Transverse colon (tissue), 4 donors: ENCODE results near the gene TBC1D8. TPM values are rescaled to one million over a fixed set of nuclear protein-coding genes. Genes with fewer than 3 reads are reported as not detected.
"Not testable (repeated sequence)": the region's sequence is repeated elsewhere in the genome, so short reads cannot be mapped to it uniquely, and the experiment has no call there.

Experiments
- DNase-seq: peaks from one replicate; pipeline ENCODE4 v3.0.0-alpha.2; 2019
- H3K27ac ChIP-seq, 4 donors: fragments of 200-600 bp; sonication (generic); 2 replicates each; pipeline ENCODE4 v1.5.1; 2016 to 2018; ENCODE audit warnings: inconsistent platforms in 4 of 4
- H3K27me3 ChIP-seq: fragments of 200-600 bp; sonication (generic); 2 replicates; pipeline ENCODE4 v1.5.1; 2017; ENCODE audit warnings: inconsistent platforms
- H3K36me3 ChIP-seq, 4 donors: fragments of 200-600 bp; sonication (generic); 2 replicates each; pipeline ENCODE4 v1.5.1; 2017 to 2019; ENCODE audit warnings: inconsistent platforms in 4 of 4
- H3K4me1 ChIP-seq, 4 donors: fragments of 200-600 bp; sonication (generic); 2 replicates each; pipeline ENCODE4 v1.5.1; 2017 to 2020; ENCODE audit warnings: inconsistent platforms in 4 of 4
- H3K4me3 ChIP-seq, 4 donors: fragments of 200-600 bp; sonication (generic); 1 replicate in 1 of 4; 2 replicates in 3 of 4; pipeline versions ENCODE4 v1.5.1 to v1.6.1; 2017 to 2019; ENCODE audit warnings: inconsistent platforms in 4 of 4
- H3K9me3 ChIP-seq, 2 donors: fragments of 200-600 bp; sonication (generic); 2 replicates each; pipeline ENCODE4 v1.5.1; 2017 to 2019; ENCODE audit warnings: inconsistent platforms in 2 of 2
- CTCF ChIP-seq, 5 experiments: fragments of 200-600 bp in 3 of 5; fragments of 450-650 bp in 2 of 5; sonication (generic) in 3 of 5; IDR thresholded peaks; 1 replicate in 2 of 5; 2 replicates in 3 of 5; pipeline ENCODE4 v1.5.1; 2016 to 2017; ENCODE audit warnings: antibody characterized with exemption in 5 of 5, inconsistent platforms in 3 of 5, mild to moderate bottlenecking in 2 of 5, moderate library complexity in 1 of 5
- EP300 ChIP-seq: sonication (generic); formaldehyde crosslinking; IDR thresholded peaks from one replicate; pipeline ENCODE4 v1.6.1; 2017; ENCODE audit warnings: antibody characterized with exemption, low read depth
- POLR2A ChIP-seq: fragments of 450-650 bp; IDR thresholded peaks from one replicate; pipeline ENCODE4 v1.6.1; 2016; ENCODE audit warnings: antibody characterized with exemption, mild to moderate bottlenecking, moderate library complexity
- POLR2AphosphoS5 ChIP-seq, 3 donors: sonication (generic); formaldehyde crosslinking; IDR thresholded peaks; one replicate each; pipeline ENCODE4 v1.6.1; 2016; ENCODE audit warnings: antibody characterized with exemption in 3 of 3
- WGBS, 2 donors: methylation state at CpG; one replicate each; pipeline ENCODE4 v1.1.5; 2018; ENCODE audit warnings: low coverage in 1 of 2; 5-methylcytosine and 5-hydroxymethylcytosine counted together
- in situ Hi-C, 4 donors: fragments of 200-750 bp; cut with MboI; loops; one replicate each; pipeline versions ENCODE4 v1.15.0 to v1.15.1; 2017; ENCODE audit warnings: low sequenced_read_pairs in 3 of 4, low pct_ligation_motif_present in 1 of 4, low pct_unique_long_range_greater_than_20kb in 1 of 4
- intact Hi-C: fragments of 100-400 bp; cut with DNase I; formaldehyde crosslinking; loops from one replicate; pipeline ENCODE4 v1.15.1; 2023; ENCODE audit warnings: low total_unique reads
- total RNA-seq, 4 donors: library from RNA; depleted of rRNA; stranded (reverse); fragments of >200 nt; gene quantifications; one replicate each; pipeline ENCODE4 v1.1.0, GENCODE V29; 2016

Gene TBC1D8
- total RNA-seq, 4 donors from 2014 or later = 26.5 to 232 (median 88.4) TPM

GRCh38 chr2:101185085-101185484, 33.9 kb upstream of the TBC1D8 start:
- 70 to 76% methylated on average over 4 of the region's 4 CpGs for WGBS, 2 donors
- no peaks in the 10 kb centered on the region for H3K27me3 ChIP-seq
- no peak overlapping the region for H3K4me3 ChIP-seq
- in situ Hi-C loops = no loop called here
- TF ChIP-seq POLR2A = no peak
- TF ChIP-seq EP300 = no peak
- TF ChIP-seq POLR2AphosphoS5 (IDR thresholded peaks at IDR 0.05) = no peak
- TF ChIP-seq CTCF (IDR thresholded peaks at IDR 0.05) = no peak
- no peak for DNase-seq
- no peaks in the 10 kb centered on the region for H3K9me3 ChIP-seq
- intact Hi-C loops = no loop called here
- no peaks in the 10 kb centered on the region for H3K36me3 ChIP-seq
- no peak overlapping the region for H3K27ac ChIP-seq
- H3K4me1 ChIP-seq = peaks cover 0 to 4% (median 2%) of the 10 kb centered on the region in 4 donors

GRCh38 chr2:101179982-101180381, 28.8 kb upstream of the TBC1D8 start:
- peak; percentile 33 for DNase-seq
- H3K27ac ChIP-seq = peak overlapping the region; percentile 19 to 62 (median 40)
- H3K36me3 ChIP-seq = no peaks in the 10 kb centered on the region
- in situ Hi-C loops (no loop called here), intact Hi-C loops (no loop called here)
- TF ChIP-seq POLR2AphosphoS5 (IDR thresholded peaks at IDR 0.05) (no peak), POLR2A (no peak), CTCF (IDR thresholded peaks at IDR 0.05) (peak in 2 of 5 experiments; percentile 2 to 20), EP300 (no peak)
- WGBS, 2 donors = 10 to 23% methylated on average over 2 to 3 of the region's 3 CpGs
- peaks cover 0 to 8% (median 2%) of the 10 kb centered on the region in 4 donors for H3K4me1 ChIP-seq
- H3K4me3 ChIP-seq = no peak overlapping the region
- no peaks in the 10 kb centered on the region for H3K27me3 ChIP-seq
- H3K9me3 ChIP-seq = no peaks in the 10 kb centered on the region

- peaks cover 0 to 8% (median 2%) of the 10 kb centered on the region in 4 donors for H3K4me1 ChIP-seq
- intact Hi-C loops (no loop called here), in situ Hi-C loops (no loop called here)
- TF ChIP-seq POLR2A (no peak), CTCF (IDR thresholded peaks at IDR 0.05) (no peak), EP300 (no peak), POLR2AphosphoS5 (IDR thresholded peaks at IDR 0.05) (no peak)
- 74 to 77% methylated on average over 2 to 4 of the region's 4 CpGs for WGBS, 2 donors
- H3K27me3 ChIP-seq = no peaks in the 10 kb centered on the region
- H3K9me3 ChIP-seq = peaks cover 0 to 3% of the 10 kb centered on the region in 2 donors
- no peak overlapping the region for H3K4me3 ChIP-seq
- H3K27ac ChIP-seq = no peak overlapping the region
- no peaks in the 10 kb centered on the region for H3K36me3 ChIP-seq
- no peak for DNase-seq
These were observed 25.6 kb upstream of the TBC1D8 start for GRCh38 chr2:101176803-101177202.

- no peak overlapping the region for H3K4me3 ChIP-seq
- intact Hi-C loops = no loop called here
- no peak for DNase-seq
- no peaks in the 10 kb centered on the region for H3K27me3 ChIP-seq
- WGBS, 2 donors = 74% methylated on average over 3 of the region's 3 CpGs; no CpG with 5 or more reads in 1 of the 2 donors
- no peak overlapping the region for H3K27ac ChIP-seq
- in situ Hi-C loops = no loop called here
- H3K4me1 ChIP-seq = peaks cover 0 to 8% (median 2%) of the 10 kb centered on the region in 4 donors
- no peak for TF ChIP-seq POLR2A
- peaks cover 0 to 3% of the 10 kb centered on the region in 2 donors for H3K9me3 ChIP-seq
- H3K36me3 ChIP-seq = no peaks in the 10 kb centered on the region
These were observed 24.8 kb upstream of the TBC1D8 start for GRCh38 chr2:101175991-101176390.

- intact Hi-C loops (no loop called here), in situ Hi-C loops (no loop called here)
- TF ChIP-seq POLR2AphosphoS5 (IDR thresholded peaks at IDR 0.05) (no peak), POLR2A (no peak), CTCF (IDR thresholded peaks at IDR 0.05) (no peak), EP300 (no peak)
- no peaks in the 10 kb centered on the region for H3K27me3 ChIP-seq
- WGBS, 2 donors = 18 to 40% methylated on average over 2 of the region's 2 CpGs
- no peaks in the 10 kb centered on the region for H3K36me3 ChIP-seq
- H3K9me3 ChIP-seq = peaks cover 0 to 3% of the 10 kb centered on the region in 2 donors
- no peaks in the 10 kb centered on the region for H3K4me1 ChIP-seq
- H3K4me3 ChIP-seq = no peak overlapping the region
- H3K27ac ChIP-seq = peak overlapping the region in 3 of 4 donors; percentile 24 to 38 (median 25)
- no peak for DNase-seq
These were observed 22.6 kb upstream of the TBC1D8 start for GRCh38 chr2:101173707-101174295.

GRCh38 chr2:101169822-101170221, 18.6 kb upstream of the TBC1D8 start:
- H3K36me3 ChIP-seq, H3K4me1 ChIP-seq, intact Hi-C loops, H3K27ac ChIP-seq, H3K9me3 ChIP-seq, H3K27me3 ChIP-seq, in situ Hi-C loops, H3K4me3 ChIP-seq, DNase-seq: not testable (repeated sequence)
- 44 to 46% methylated on average over 2 of the region's 2 CpGs for WGBS, 2 donors
